CD14-positive monocyte (primary cell): ENCODE results near the gene ARSK. TPM values are rescaled to one million over a fixed set of nuclear protein-coding genes. Genes with fewer than 3 reads are reported as not detected.
A peak's percentile ranks its signal among the peaks of the same experiment; 100 is the strongest.

Experiments used
- DNase-seq, 3 donors: peaks; one replicate each; pipeline ENCODE4 v3.0.0-alpha.2; 2011 to 2022
- H2AFZ ChIP-seq: 2 replicates; pipeline ENCODE4 v1.6.0; 2012; ENCODE audit warnings: mild to moderate bottlenecking, low read depth, low read length, inconsistent platforms; ENCODE audit not compliant: insufficient read depth, poor library complexity, severe bottlenecking
- H3K27ac ChIP-seq, 2 donors: 1 replicate in 1 of 2; 2 replicates in 1 of 2; pipeline ENCODE4 v1.5.1; 2012 to 2013; ENCODE audit warnings: low read length in 2 of 2, control low read depth in 1 of 2, inconsistent platforms in 1 of 2, low read depth in 1 of 2, mild to moderate bottlenecking in 1 of 2
- H3K27me3 ChIP-seq, 2 donors: one replicate each; pipeline versions ENCODE4 v1.6.0 to v1.6.1; 2011 to 2013; ENCODE audit warnings: low read length in 2 of 2; ENCODE audit not compliant: control insufficient read depth in 2 of 2, insufficient read depth in 2 of 2
- H3K36me3 ChIP-seq, 2 donors: replicated peaks in 1 of 2; 1 replicate in 1 of 2; 2 replicates in 1 of 2; pipeline versions ENCODE4 v1.5.1 to v1.6.1; 2012 to 2013; ENCODE audit warnings: low read length in 2 of 2, control low read depth in 1 of 2, inconsistent platforms in 1 of 2, mild to moderate bottlenecking in 1 of 2; ENCODE audit not compliant: insufficient read depth in 2 of 2, control insufficient read depth in 1 of 2
- H3K4me1 ChIP-seq, 2 donors: 1 replicate in 1 of 2; 2 replicates in 1 of 2; pipeline versions ENCODE4 v1.5.1 to v1.6.1; 2012 to 2013; ENCODE audit warnings: low read length in 2 of 2, control low read depth in 1 of 2, inconsistent platforms in 1 of 2, mild to moderate bottlenecking in 1 of 2, moderate library complexity in 1 of 2; ENCODE audit not compliant: insufficient read depth in 2 of 2, control insufficient read depth in 1 of 2
- H3K4me2 ChIP-seq: replicated peaks from 2 replicates; pipeline ENCODE3; 2012; ENCODE audit warnings: low read length, moderate library complexity, mild to moderate bottlenecking; ENCODE audit not compliant: poor library complexity, severe bottlenecking; ENCODE audit errors: extremely low read depth
- H3K4me3 ChIP-seq, 3 experiments: fragments of 200-600 bp in 1 of 3; sonication (generic) in 1 of 3; replicated peaks in 1 of 3; 1 replicate in 2 of 3; 2 replicates in 1 of 3; pipeline ENCODE4 v1.5.1; 2011 to 2013; ENCODE audit warnings: low read length in 3 of 3, mild to moderate bottlenecking in 3 of 3, control low read depth in 2 of 3, low read depth in 2 of 3, inconsistent platforms in 1 of 3, moderate library complexity in 1 of 3
- H3K79me2 ChIP-seq: 2 replicates; pipeline ENCODE4 v1.6.0; 2012; ENCODE audit warnings: mild to moderate bottlenecking, control low read depth, inconsistent platforms, low read length, moderate library complexity; ENCODE audit not compliant: insufficient read depth
- H3K9ac ChIP-seq: 2 replicates; pipeline ENCODE4 v1.6.0; 2017; ENCODE audit warnings: low read length, mild to moderate bottlenecking; ENCODE audit not compliant: insufficient read depth, poor library complexity, severe bottlenecking
- H3K9me3 ChIP-seq, 2 donors: replicated peaks in 1 of 2; 1 replicate in 1 of 2; 2 replicates in 1 of 2; pipeline versions ENCODE4 v1.5.1 to v1.6.1; 2012 to 2013; ENCODE audit warnings: low read length in 2 of 2, control low read depth in 1 of 2; ENCODE audit not compliant: control insufficient read depth in 1 of 2, insufficient read depth in 1 of 2
- H4K20me1 ChIP-seq: 2 replicates; pipeline ENCODE4 v1.6.0; 2012; ENCODE audit warnings: mild to moderate bottlenecking, low read length, control low read depth, moderate library complexity; ENCODE audit not compliant: insufficient read depth
- H3K27ac Mint-ChIP-seq, 7 donors: one replicate each; pipeline ENCODE4 v1.8.0; 2020; ENCODE audit warnings: mild to moderate bottlenecking in 7 of 7, mixed read lengths in 7 of 7, moderate library complexity in 6 of 7, inconsistent platforms in 2 of 7
- H3K27me3 Mint-ChIP-seq, 3 donors: one replicate each; pipeline ENCODE4 v1.8.0; 2021 to 2022; ENCODE audit warnings: low read depth in 3 of 3, mild to moderate bottlenecking in 3 of 3, mixed read lengths in 3 of 3, moderate library complexity in 3 of 3, inconsistent platforms in 1 of 3
- H3K36me3 Mint-ChIP-seq, 2 donors: one replicate each; pipeline ENCODE4 v1.8.0; 2020; ENCODE audit warnings: mixed read lengths in 2 of 2, inconsistent platforms in 1 of 2, mild to moderate bottlenecking in 1 of 2
- H3K4me1 Mint-ChIP-seq: one replicate; pipeline ENCODE4 v1.8.0; 2020; ENCODE audit warnings: mild to moderate bottlenecking, mixed read lengths
- H3K4me3 Mint-ChIP-seq, 2 donors: one replicate each; pipeline ENCODE4 v1.8.0; 2020; ENCODE audit warnings: mild to moderate bottlenecking in 2 of 2, mixed read lengths in 2 of 2, moderate library complexity in 1 of 2
- H3K9me3 Mint-ChIP-seq, 7 donors: one replicate each; pipeline ENCODE4 v1.8.0; 2020 to 2022; ENCODE audit warnings: mixed read lengths in 7 of 7, mild to moderate bottlenecking in 6 of 7, moderate library complexity in 6 of 7, inconsistent platforms in 2 of 7
- CTCF ChIP-seq: fragments of 200-600 bp; IDR thresholded peaks from one replicate; pipeline ENCODE4 v1.8.0; 2022; ENCODE audit warnings: antibody characterized with exemption, mild to moderate bottlenecking
- WGBS: methylation state at CpG from one replicate; pipeline ENCODE4 v1.1.5; 2013; ENCODE audit warnings: missing lambda C conversion rate; ENCODE audit not compliant: insufficient coverage; 5-methylcytosine and 5-hydroxymethylcytosine counted together
- intact Hi-C, 2 donors: fragments of 100-400 bp; cut with micrococcal nuclease; formaldehyde crosslinking; loops; one replicate each; pipeline versions ENCODE4 v1.15.0 to v1.15.1; 2023
- polyA plus RNA-seq, 3 donors: library from polyadenylated mRNA; depleted of rRNA in 1 of 3; unstranded in 2 of 3; stranded (reverse) in 1 of 3; fragments of 300-500 nt in 2 of 3; fragments of >200 nt in 1 of 3; fragmentation: Illumina TruSeq in 2 of 3; gene quantifications; 1 replicate in 2 of 3; 2 replicates in 1 of 3; pipeline ENCODE4 v1.2.3, GENCODE V29; 2012 to 2021

ARSK gene
- polyA plus RNA-seq, 3 donors, result 0.67 to 1.3 (median 1.3) TPM

GRCh38 chr5:95647886-95648860 is 93.3 kb downstream of the ARSK start:
- DNase-seq, result peak in 2 of 3 donors; percentile 13 to 25
- WGBS, result no CpG with 5 or more reads among the region's 12 CpGs
- Histone ChIP-seq H3K36me3 (no peaks in the 10 kb centered on the region), H3K9ac (no peak overlapping the region), H3K4me3 (no peak overlapping the region), H3K27ac (no peak overlapping the region), H3K9me3 (no peaks in the 10 kb centered on the region), H2AFZ (peak overlapping the region; percentile 97), H4K20me1 (no peaks in the 10 kb centered on the region), H3K79me2 (no peaks in the 10 kb centered on the region), H3K27me3 (no peaks in the 10 kb centered on the region), H3K4me1 (peaks cover 12 to 15% of the 10 kb centered on the region in 2 donors), H3K4me2 (peak overlapping the region; percentile 92)
- Mint-ChIP-seq H3K36me3 (no peaks in the 10 kb centered on the region), H3K4me3 (no peak overlapping the region), H3K27ac (no peak overlapping the region), H3K4me1 (peaks cover 13% of the 10 kb centered on the region), H3K9me3 (peaks cover 0 to 1% (median 0%) of the 10 kb centered on the region in 7 donors), H3K27me3 (no peaks in the 10 kb centered on the region)
- intact Hi-C loops, result loop anchor here (5.0 kb wide), 2 partner anchors 96 to 199 kb away; partner anchors contain the start of gene SKIC3 (in 1 of the 2)
- TF ChIP-seq CTCF, result no peak

- intact Hi-C loops, result loop anchor here (5.0 kb wide), 2 partner anchors 97 to 198 kb away; partner anchors contain the start of gene SKIC3 (in 1 of the 2)
- H3K79me2 ChIP-seq, result no peaks in the 10 kb centered on the region
Observed at GRCh38 chr5:95649274-95649673, 94.4 kb downstream of the ARSK start.

More at GRCh38 chr5:95649274-95649673, 94.4 kb downstream of the ARSK start:
- peaks cover 0 to 1% (median 0%) of the 10 kb centered on the region in 7 donors for H3K9me3 Mint-ChIP-seq
- H3K4me3 ChIP-seq, result no peak overlapping the region
- H3K27me3 ChIP-seq, result no peaks in the 10 kb centered on the region
- no peak overlapping the region for H3K27ac ChIP-seq
- H3K27me3 Mint-ChIP-seq, result no peaks in the 10 kb centered on the region
- DNase-seq, result no peak
- no peak overlapping the region for H2AFZ ChIP-seq
- TF ChIP-seq CTCF, result no peak
- no peaks in the 10 kb centered on the region for H3K36me3 ChIP-seq
- H3K9me3 ChIP-seq, result no peaks in the 10 kb centered on the region
- H3K27ac Mint-ChIP-seq, result no peak overlapping the region
- H4K20me1 ChIP-seq, result no peaks in the 10 kb centered on the region
- peaks cover 12% of the 10 kb centered on the region for H3K4me1 Mint-ChIP-seq
- no peak overlapping the region for H3K4me3 Mint-ChIP-seq
- peaks cover 12% of the 10 kb centered on the region in 2 donors for H3K4me1 ChIP-seq
- H3K36me3 Mint-ChIP-seq, result no peaks in the 10 kb centered on the region
- no peak overlapping the region for H3K9ac ChIP-seq
- H3K4me2 ChIP-seq, result no peak overlapping the region
